Measurements from ENCODE around the gene GRHPR. TPM values are rescaled to one million over a fixed set of nuclear protein-coding genes. Genes with fewer than 3 reads are reported as not detected.
"Not testable (repeated sequence)": the region's sequence is repeated elsewhere in the genome, so short reads cannot be mapped to it uniquely, and the experiment has no call there.

Gene GRHPR
- total RNA-seq, 2 experiments from 2014 or later: 63.1 to 67.9 TPM

DNA sequence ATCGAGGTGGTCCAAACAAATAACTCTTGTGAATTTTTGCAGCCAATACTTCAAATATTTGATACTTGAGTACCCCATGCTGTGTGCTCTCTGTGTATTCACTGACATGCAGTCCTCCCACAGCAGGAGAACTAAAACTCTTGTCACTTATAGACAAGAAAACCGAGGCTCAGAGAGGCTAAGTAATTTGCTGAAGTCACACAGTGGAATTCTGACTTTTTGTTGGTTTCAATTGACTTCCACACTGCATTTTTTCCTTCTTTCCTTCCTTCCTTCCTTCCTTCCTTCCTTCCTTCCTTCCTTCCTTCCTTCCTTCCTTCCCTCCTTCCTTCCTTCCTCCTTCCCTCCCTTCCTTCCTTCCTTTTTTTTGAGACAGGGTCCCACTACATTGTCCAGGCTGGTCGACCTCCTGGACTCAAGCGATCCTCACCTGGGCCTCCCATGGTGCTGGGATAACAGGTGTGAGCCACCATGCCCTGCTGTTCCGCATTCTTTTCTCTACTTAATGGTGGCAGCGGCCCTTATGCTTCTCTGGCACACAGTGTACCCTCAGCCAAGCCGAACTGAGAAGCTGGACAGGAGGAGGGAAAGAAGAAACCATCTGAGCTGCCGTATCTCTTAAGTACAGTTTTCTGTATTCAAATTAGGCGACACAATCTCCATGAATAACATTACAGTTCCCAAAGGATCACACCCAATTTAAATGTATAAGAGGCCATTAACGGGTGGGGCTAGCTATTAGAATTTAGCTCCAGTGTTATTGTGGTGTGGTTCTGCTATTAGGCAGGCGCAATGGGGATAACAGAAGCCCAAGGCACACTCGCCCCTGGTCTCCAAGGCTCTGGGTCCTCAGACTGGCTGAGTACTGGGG, 38.4 kb upstream of the GRHPR start:
- POLR2A ChIA-PET: no interaction called here
- no peak for ATAC-seq (ENCODE audit: low read depth)

DNA sequence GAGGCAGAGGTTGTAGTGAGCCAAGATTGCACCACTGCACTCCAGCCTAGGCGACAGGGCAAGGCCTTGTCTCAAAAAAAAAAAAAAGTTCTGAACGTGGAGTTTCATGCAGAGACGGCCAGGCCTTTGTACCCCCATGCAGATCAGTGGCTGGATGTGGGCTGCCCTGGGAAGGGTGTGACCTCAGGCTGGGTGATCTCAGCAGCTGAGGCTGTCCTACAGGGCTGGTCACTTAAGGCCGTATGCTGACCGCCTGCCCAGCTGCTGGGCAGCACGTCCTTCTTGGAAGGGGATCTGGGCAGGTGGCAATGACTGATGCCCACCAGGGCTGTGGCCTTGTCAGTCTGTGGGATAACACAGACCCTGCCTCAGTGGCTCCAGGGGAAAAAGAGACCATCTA, 37.2 kb upstream of the GRHPR start:
- Mint-ChIP-seq H3K27me3 (no peaks in the 10 kb centered on the region), H3K9me3 (no peaks in the 10 kb centered on the region), H3K4me3 (no peak overlapping the region), H3K27ac (no peak overlapping the region), H3K4me1 (no peaks in the 10 kb centered on the region), H3K36me3 (no peaks in the 10 kb centered on the region)
- POLR2A ChIA-PET: no interaction called here
- no peak for ATAC-seq (ENCODE audit: low read depth)
- DNase-seq: no peak

More for the DNA sequence above, 38.4 kb upstream of the GRHPR start:
- DNase-seq: no peak
- H3K27ac Mint-ChIP-seq: no peak overlapping the region
- H3K4me1 Mint-ChIP-seq: no peaks in the 10 kb centered on the region
- no peaks in the 10 kb centered on the region for H3K9me3 Mint-ChIP-seq
- no peaks in the 10 kb centered on the region for H3K36me3 Mint-ChIP-seq
- no peaks in the 10 kb centered on the region for H3K27me3 Mint-ChIP-seq
- no peak overlapping the region for H3K4me3 Mint-ChIP-seq

DNA sequence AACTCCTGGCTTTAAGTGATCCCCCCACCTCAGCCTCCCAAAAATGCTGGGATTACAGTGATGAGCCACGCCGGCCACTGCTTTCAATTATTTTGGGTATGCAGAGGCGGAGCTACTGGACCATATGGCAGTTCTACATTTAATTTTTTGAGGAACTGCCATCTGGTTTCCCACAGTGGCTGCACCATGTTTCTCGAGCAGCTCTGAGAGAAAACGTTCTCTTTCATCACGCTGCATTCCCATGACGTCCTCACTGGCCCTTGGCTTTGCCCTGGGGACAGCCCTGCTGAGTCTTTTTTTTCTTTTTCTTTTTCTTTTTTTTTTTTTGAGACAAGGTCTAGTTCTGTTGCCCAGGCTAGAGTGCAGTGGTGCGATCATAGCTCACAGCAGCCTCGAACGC, 35.5 kb upstream of the GRHPR start:
- POLR2A ChIA-PET: no interaction called here
- no peaks in the 10 kb centered on the region for H3K9me3 Mint-ChIP-seq
- H3K36me3 Mint-ChIP-seq: no peaks in the 10 kb centered on the region
- H3K27ac Mint-ChIP-seq: no peak overlapping the region
- H3K27me3 Mint-ChIP-seq: no peaks in the 10 kb centered on the region
- DNase-seq: no peak
- H3K4me3 Mint-ChIP-seq: no peak overlapping the region
- H3K4me1 Mint-ChIP-seq: peaks cover 4% of the 10 kb centered on the region
- ATAC-seq (ENCODE audit: low read depth): no peak

DNA sequence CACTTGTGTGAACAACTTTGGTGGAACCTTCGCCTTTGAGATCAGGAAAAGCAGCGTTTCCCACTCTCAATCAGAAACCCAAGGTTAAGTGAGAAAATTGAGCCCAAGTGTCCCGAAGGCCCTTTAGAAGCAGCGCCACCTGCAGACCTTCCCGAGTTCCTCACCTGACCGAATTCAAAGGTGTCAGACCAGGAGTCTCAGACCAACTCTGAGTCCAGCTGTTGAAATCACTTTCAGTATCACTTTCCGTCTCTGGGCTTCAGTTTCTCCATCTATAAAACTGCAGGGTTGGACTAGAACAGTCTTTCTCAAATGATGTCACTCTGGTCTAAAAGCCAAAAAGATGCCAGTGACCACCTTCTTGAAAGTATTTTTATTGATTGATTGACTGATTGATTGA, 31.7 kb upstream of the GRHPR start:
- H3K27ac Mint-ChIP-seq: no peak overlapping the region
- no peaks in the 10 kb centered on the region for H3K27me3 Mint-ChIP-seq
- H3K4me3 Mint-ChIP-seq: no peak overlapping the region
- no peaks in the 10 kb centered on the region for H3K36me3 Mint-ChIP-seq
- no peaks in the 10 kb centered on the region for H3K9me3 Mint-ChIP-seq
- H3K4me1 Mint-ChIP-seq: peaks cover 4% of the 10 kb centered on the region
- DNase-seq: peak; percentile 47
- POLR2A ChIA-PET: no interaction called here
- no peak for ATAC-seq (ENCODE audit: low read depth)

DNA sequence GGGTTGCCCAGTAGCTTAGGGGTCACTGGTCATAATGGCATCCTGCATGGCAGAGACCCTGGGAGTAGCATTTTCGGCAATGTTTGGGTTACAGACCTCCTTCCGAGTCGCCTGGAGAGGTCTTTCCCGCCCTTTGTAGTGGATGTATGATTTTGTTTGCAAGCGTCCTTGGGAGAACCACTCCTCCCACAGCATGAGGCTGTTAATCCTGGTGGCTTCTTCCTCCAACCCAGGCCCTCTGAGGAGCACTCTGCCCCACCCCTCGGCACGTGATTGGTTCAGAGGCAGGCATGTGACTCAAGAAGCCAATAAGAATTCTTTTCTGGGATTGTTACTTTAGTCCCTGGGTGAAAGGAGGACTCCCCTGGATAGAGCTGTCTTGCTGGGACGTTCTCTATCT, 30.2 kb upstream of the GRHPR start:
- POLR2A ChIA-PET: interaction anchor here (0.6 kb wide), 1 partner anchor 679 kb away, joined by 3 read pairs; no protein-coding TSS in a partner anchor
- no peak for ATAC-seq (ENCODE audit: low read depth)
- DNase-seq: no peak
- Mint-ChIP-seq H3K4me1 (peaks cover 4% of the 10 kb centered on the region), H3K9me3 (no peaks in the 10 kb centered on the region), H3K27me3 (no peaks in the 10 kb centered on the region), H3K27ac (no peak overlapping the region), H3K4me3 (no peak overlapping the region), H3K36me3 (no peaks in the 10 kb centered on the region)

DNA sequence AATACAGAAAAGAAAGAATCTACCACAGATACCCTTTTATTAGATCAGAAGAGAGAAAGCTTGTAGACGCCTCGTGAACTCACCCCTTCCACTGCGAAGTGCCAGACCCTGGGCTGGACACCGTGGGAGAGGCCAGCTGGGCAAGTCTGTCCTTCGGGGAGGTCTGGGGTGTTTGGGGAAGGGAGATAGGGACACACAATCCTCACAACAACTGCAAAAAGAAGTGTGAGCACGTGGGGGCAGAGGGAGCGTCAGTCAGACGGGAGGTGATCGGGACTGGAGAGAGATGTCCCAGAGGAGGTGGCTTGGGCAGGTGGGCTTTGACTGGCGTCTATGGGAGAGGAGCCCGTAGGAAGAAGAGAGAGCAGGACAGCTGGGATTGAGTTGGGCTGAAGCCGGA, 27.3 kb upstream of the GRHPR start:
- Mint-ChIP-seq H3K4me1 (peaks cover 4% of the 10 kb centered on the region), H3K9me3 (no peaks in the 10 kb centered on the region), H3K36me3 (no peaks in the 10 kb centered on the region), H3K4me3 (no peak overlapping the region), H3K27ac (no peak overlapping the region), H3K27me3 (no peaks in the 10 kb centered on the region)
- DNase-seq (no peak), ATAC-seq (ENCODE audit: low read depth) (no peak)
- POLR2A ChIA-PET: no interaction called here

DNA sequence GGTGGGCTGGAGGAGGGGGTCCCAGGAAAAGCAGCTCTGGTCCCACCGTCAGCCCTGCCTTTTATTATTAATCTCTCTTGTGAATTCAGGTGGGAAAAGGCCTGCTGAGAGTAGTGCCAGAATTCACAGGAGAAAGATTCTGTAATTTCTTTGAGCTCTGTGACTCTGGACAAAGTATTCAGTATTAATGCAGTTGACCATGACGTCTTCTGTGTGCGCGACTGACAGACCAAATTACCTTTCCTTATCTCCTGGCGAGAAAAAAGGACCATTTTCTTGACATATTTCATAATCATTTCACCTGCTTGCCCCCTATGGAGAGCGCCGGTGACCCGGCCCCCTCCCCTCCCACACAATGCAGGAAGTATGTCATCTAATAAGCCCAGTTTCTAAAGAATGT, 26.8 kb upstream of the GRHPR start:
- Mint-ChIP-seq H3K9me3 (no peaks in the 10 kb centered on the region), H3K4me1 (peaks cover 4% of the 10 kb centered on the region), H3K4me3 (no peak overlapping the region), H3K27ac (no peak overlapping the region), H3K36me3 (no peaks in the 10 kb centered on the region), H3K27me3 (no peaks in the 10 kb centered on the region)
- POLR2A ChIA-PET: no interaction called here
- ATAC-seq (ENCODE audit: low read depth): no peak
- DNase-seq: no peak

DNA sequence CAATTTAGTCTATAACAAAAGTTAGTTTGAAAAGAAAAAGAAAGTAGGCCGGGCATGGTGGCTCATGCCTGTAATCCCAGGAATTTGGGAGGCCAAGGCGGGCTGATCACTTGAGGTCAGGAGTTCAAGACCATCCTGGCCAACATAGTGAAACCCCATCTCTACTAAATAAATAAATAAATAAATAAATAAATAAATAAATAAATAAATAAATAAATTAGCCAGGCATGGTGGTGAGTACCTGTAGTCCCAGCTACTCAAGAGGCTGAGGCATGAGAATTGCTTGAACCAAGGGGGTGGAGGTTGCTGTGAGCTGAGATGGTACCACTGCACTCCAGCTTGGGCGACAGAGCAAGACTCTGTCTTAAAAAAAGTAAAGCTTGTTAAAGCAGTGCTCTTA, 24.5 kb upstream of the GRHPR start:
- H3K4me1 Mint-ChIP-seq; POLR2A ChIA-PET; DNase-seq; H3K4me3 Mint-ChIP-seq; H3K36me3 Mint-ChIP-seq; ATAC-seq (ENCODE audit: low read depth); H3K27me3 Mint-ChIP-seq; H3K27ac Mint-ChIP-seq; H3K9me3 Mint-ChIP-seq: not testable (repeated sequence)

DNA sequence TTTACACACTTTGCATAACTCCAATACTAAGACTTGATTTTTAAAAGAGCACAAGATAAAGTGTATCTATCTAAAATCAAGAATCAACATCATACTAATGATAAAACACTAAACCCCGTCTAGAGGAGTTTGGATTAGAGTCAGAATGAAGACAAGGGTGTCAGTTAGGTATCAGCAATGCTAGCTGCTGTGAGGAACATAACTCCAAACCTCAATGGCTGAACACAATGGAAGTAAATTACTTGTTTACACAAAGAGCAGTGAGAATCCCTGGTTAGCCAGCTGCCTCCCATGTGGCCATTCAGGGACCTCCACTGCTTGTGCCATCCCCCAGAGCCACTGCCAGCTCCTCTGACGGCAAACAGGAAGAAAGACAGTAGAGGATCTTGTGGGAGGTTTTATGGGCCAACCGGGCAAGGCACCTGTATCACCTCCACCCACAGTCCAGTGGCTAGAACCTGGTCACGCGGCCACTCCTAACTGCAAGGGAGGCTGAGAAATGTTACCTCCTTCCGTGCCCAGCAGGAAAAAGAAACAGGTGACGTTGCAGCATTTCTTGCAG, 24.0 kb upstream of the GRHPR start:
- ATAC-seq (ENCODE audit: low read depth) (no peak), DNase-seq (no peak)
- no peaks in the 10 kb centered on the region for H3K9me3 Mint-ChIP-seq
- H3K4me3 Mint-ChIP-seq: no peak overlapping the region
- POLR2A ChIA-PET: no interaction called here
- H3K36me3 Mint-ChIP-seq: no peaks in the 10 kb centered on the region
- H3K4me1 Mint-ChIP-seq: no peaks in the 10 kb centered on the region
- no peak overlapping the region for H3K27ac Mint-ChIP-seq
- peaks cover 2% of the 10 kb centered on the region for H3K27me3 Mint-ChIP-seq

DNA sequence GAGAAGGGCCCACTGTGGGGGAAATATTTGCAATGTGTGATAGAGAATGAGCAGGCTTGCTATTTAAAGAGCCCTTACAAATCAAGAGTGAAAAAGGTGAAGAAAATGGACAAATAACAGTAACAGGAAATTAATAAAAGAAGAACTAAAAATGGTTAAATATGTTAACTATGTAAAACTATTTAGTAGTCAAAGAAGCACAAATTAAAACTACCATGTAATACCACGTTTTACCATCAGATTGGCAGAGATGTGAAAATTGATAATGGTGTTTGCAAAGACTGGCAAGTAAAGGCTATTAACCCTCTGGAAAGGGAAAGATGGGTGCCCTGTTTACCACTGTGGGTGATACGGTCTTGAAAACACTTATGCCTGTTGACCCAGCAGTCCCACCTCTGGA, 23.2 kb upstream of the GRHPR start:
- Mint-ChIP-seq H3K4me1 (no peaks in the 10 kb centered on the region), H3K36me3 (no peaks in the 10 kb centered on the region), H3K4me3 (no peak overlapping the region), H3K27ac (no peak overlapping the region), H3K9me3 (no peaks in the 10 kb centered on the region), H3K27me3 (peaks cover 2% of the 10 kb centered on the region)
- POLR2A ChIA-PET: no interaction called here
- DNase-seq: no peak
- no peak for ATAC-seq (ENCODE audit: low read depth)

DNA sequence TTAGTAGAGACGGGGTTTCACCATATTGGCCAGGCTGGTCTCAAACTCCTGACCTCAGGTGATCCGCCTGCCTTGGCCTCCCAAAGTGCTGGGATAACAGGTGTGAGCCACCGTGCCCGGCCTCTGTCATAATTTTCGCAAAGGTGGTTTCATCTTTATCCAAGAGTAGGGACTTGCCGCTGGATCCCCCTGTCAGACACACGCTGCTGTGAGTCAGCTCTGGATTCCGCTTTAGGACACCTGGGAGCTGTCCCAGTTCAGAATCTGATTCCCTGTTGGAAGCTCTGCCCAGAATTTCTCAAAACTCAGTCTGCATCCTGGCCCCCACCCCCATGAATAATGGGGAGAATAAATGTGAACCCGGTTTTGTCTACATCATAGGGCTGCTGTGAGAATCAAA, 17.9 kb upstream of the GRHPR start:
- Mint-ChIP-seq H3K27me3 (peaks cover 2% of the 10 kb centered on the region), H3K4me1 (peaks cover 4% of the 10 kb centered on the region), H3K36me3 (no peaks in the 10 kb centered on the region), H3K9me3 (no peaks in the 10 kb centered on the region), H3K4me3 (no peak overlapping the region), H3K27ac (no peak overlapping the region)
- no peak for DNase-seq
- POLR2A ChIA-PET: no interaction called here
- ATAC-seq (ENCODE audit: low read depth): no peak

DNA sequence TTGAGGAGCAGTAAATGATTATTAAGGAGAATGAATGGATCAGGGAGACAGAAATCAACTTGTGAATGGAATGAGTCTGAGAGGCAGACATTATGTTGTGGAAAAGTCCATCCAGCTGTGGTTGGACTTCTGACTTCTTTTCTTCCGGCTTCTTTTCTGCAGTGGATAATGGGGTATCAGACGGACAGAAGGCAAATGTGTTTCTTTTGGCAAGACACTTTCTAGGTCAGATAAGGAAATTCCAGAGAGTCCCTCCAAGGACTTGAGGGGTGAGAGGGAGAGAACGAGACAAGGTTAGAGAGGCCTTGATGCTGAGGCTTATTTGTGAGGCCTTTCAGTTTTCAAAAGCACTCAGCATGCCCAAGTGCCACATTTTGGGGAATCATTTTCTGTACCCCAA, 17.1 kb upstream of the GRHPR start:
- Mint-ChIP-seq H3K27me3 (peaks cover 2% of the 10 kb centered on the region), H3K36me3 (no peaks in the 10 kb centered on the region), H3K4me1 (peaks cover 8% of the 10 kb centered on the region), H3K9me3 (no peaks in the 10 kb centered on the region), H3K4me3 (no peak overlapping the region), H3K27ac (no peak overlapping the region)
- POLR2A ChIA-PET: no interaction called here
- ATAC-seq (ENCODE audit: low read depth): no peak
- DNase-seq: no peak

DNA sequence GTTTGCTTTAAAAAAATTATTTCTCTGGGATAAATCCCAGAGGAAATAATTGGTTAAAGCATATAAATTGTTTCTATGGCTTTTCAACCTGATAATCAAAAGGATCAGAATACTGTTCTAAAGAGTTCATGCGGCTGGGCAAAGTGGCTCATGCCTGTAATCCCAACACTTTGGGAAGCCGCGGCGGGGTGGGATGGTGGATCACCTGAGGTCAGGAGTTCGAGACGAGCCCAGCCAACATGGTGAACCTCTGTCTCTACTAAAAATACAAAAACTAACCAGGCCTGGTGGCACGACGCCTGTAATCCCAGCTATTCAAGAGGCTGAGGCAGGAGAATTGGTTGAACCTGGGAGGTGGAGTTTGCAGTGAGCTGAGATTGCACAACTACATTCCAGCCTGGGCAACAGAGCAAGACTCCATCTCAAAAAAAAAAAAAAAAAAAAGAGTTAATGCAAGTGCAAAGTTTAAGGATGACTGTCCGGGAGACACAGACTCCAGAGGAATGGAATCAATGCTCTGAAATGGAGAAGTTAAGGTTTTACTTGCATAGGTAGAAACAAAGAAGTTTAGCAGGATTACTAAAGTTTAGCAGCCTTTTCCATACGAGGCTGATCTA, 16.6 kb upstream of the GRHPR start:
- POLR2A ChIA-PET: no interaction called here
- no peak overlapping the region for H3K4me3 Mint-ChIP-seq
- H3K9me3 Mint-ChIP-seq: no peaks in the 10 kb centered on the region

More for the DNA sequence above, 16.6 kb upstream of the GRHPR start:
- H3K27ac Mint-ChIP-seq: no peak overlapping the region
- ATAC-seq (ENCODE audit: low read depth) (no peak), DNase-seq (no peak)
- peaks cover 8% of the 10 kb centered on the region for H3K4me1 Mint-ChIP-seq
- peaks cover 2% of the 10 kb centered on the region for H3K27me3 Mint-ChIP-seq
- H3K36me3 Mint-ChIP-seq: no peaks in the 10 kb centered on the region
